ENCODE data around the gene RPS19. TPM values are rescaled to one million over a fixed set of nuclear protein-coding genes. Genes with fewer than 3 reads are reported as not detected.
A peak's percentile ranks its signal among the peaks of the same experiment; 100 is the strongest.

RPS19 gene
- polyA plus RNA-seq, 2 of the 4 experiments (the other 2 are of a cell fraction), result 3,564 to 7,778 TPM

GRCh38 chr19:41853344-41853743 lies 6.7 kb upstream of the RPS19 start:
- ATAC-seq, result no peak
- H3K4me3 ChIP-seq, result no peak overlapping the region
- no peak for DNase-seq (ENCODE audit: low read depth in 1 of 2, low spot score in 1 of 2)
- TF ChIP-seq, protein P1, sequence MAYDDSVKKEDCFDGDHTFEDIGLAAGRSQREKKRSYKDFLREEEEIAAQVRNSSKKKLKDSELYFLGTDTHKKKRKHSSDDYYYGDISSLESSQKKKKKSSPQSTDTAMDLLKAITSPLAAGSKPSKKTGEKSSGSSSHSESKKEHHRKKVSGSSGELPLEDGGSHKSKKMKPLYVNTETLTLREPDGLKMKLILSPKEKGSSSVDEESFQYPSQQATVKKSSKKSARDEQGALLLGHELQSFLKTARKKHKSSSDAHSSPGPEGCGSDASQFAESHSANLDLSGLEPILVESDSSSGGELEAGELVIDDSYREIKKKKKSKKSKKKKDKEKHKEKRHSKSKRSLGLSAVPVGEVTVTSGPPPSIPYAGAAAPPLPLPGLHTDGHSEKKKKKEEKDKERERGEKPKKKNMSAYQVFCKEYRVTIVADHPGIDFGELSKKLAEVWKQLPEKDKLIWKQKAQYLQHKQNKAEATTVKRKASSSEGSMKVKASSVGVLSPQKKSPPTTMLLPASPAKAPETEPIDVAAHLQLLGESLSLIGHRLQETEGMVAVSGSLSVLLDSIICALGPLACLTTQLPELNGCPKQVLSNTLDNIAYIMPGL (CRISPR knock-in tag; IDR thresholded peaks at IDR 0.05; ENCODE audit: borderline replicate concordance), result no peak
- TF ChIP-seq MYC (IDR thresholded peaks at IDR 0.05; ENCODE audit: borderline replicate concordance, low read length) (no peak), HOXB13 (CRISPR knock-in tag; IDR thresholded peaks at IDR 0.05; ENCODE audit: low read depth) (no peak), SMC3 (IDR thresholded peaks at IDR 0.05) (no peak), EHF (CRISPR knock-in tag; IDR thresholded peaks at IDR 0.05) (no peak), EHMT2 (IDR thresholded peaks at IDR 0.05; ENCODE audit: low read depth) (no peak), CHD2 (IDR thresholded peaks at IDR 0.05; ENCODE audit: low read length, partially characterized antibody) (no peak), USF2 (IDR thresholded peaks at IDR 0.05) (no peak), SREBF2 (IDR thresholded peaks at IDR 0.05) (no peak), HDAC2 (IDR thresholded peaks at IDR 0.05) (no peak), FOSB (CRISPR knock-in tag; IDR thresholded peaks at IDR 0.05) (no peak), RNF2 (IDR thresholded peaks at IDR 0.05; ENCODE audit: borderline replicate concordance, low read depth) (no peak), RCOR1 (IDR thresholded peaks at IDR 0.05; ENCODE audit: low read depth, low read length) (no peak), KDM5A (IDR thresholded peaks at IDR 0.05) (no peak), BHLHE40 (IDR thresholded peaks at IDR 0.05; ENCODE audit: low read depth, low read length) (no peak), TFCP2L1 (CRISPR knock-in tag; IDR thresholded peaks at IDR 0.05) (no peak), CTCF (IDR thresholded peaks at IDR 0.05) (no peak)
- TF ChIP-seq, protein P2, sequence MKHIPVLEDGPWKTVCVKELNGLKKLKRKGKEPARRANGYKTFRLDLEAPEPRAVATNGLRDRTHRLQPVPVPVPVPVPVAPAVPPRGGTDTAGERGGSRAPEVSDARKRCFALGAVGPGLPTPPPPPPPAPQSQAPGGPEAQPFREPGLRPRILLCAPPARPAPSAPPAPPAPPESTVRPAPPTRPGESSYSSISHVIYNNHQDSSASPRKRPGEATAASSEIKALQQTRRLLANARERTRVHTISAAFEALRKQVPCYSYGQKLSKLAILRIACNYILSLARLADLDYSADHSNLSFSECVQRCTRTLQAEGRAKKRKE (CRISPR knock-in tag; IDR thresholded peaks at IDR 0.05; ENCODE audit: low read depth), result no peak
- WGBS (ENCODE audit: missing lambda C conversion rate), result 9% methylated on average over 2 of the region's 2 CpGs
- CTCF ChIA-PET, result interaction anchor here (0.7 to 16.4 kb wide), 8 partner anchors 11 to 283 kb away, joined by 3 to 243 read pairs (median 6); no protein-coding TSS in a partner anchor
- no peak overlapping the region for H3K4me2 ChIP-seq
- FAIRE-seq, result peak; percentile 97
- POLR2A ChIA-PET, result no interaction called here
- no peaks in the 10 kb centered on the region for H3K9me3 ChIP-seq
- no peak overlapping the region for H3K27ac ChIP-seq
- no peaks in the 10 kb centered on the region for H3K4me1 ChIP-seq

- ChIA-PET CTCF (interaction anchor here (0.7 to 16.4 kb wide), 9 partner anchors 12 to 404 kb away, joined by 3 to 243 read pairs (median 4); no protein-coding TSS in a partner anchor), POLR2A (no interaction called here)
- WGBS (ENCODE audit: missing lambda C conversion rate), result 7% methylated on average over 2 of the region's 2 CpGs
- Histone ChIP-seq H3K4me1 (no peaks in the 10 kb centered on the region; the same call in 2 of the 3 replicates), H3K27ac (no peak overlapping the region), H3K4me3 (no peak overlapping the region), H3K9me3 (no peaks in the 10 kb centered on the region), H3K4me2 (no peak overlapping the region)
- TF ChIP-seq, protein P3, sequence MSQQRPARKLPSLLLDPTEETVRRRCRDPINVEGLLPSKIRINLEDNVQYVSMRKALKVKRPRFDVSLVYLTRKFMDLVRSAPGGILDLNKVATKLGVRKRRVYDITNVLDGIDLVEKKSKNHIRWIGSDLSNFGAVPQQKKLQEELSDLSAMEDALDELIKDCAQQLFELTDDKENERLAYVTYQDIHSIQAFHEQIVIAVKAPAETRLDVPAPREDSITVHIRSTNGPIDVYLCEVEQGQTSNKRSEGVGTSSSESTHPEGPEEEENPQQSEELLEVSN (IDR thresholded peaks at IDR 0.05; ENCODE audit: borderline replicate concordance, low read depth), result no peak
- TF ChIP-seq CHD4 (IDR thresholded peaks at IDR 0.05; ENCODE audit: borderline replicate concordance), result no peak
- TF ChIP-seq EHMT2 (IDR thresholded peaks at IDR 0.05; ENCODE audit: low read depth), result no peak
- no peak for TF ChIP-seq CBX2 (IDR thresholded peaks at IDR 0.05; ENCODE audit: borderline replicate concordance, low read depth)
- no peak for TF ChIP-seq ELK1 (IDR thresholded peaks at IDR 0.05; ENCODE audit: low read depth, low read length)
- no peak for TF ChIP-seq MYC (IDR thresholded peaks at IDR 0.05; ENCODE audit: borderline replicate concordance, low read length)
- no peak for TF ChIP-seq JUNB (IDR thresholded peaks at IDR 0.05)
- TF ChIP-seq HOXA7 (CRISPR knock-in tag; IDR thresholded peaks at IDR 0.05), result no peak
- TF ChIP-seq MAFK (IDR thresholded peaks at IDR 0.05; ENCODE audit: partially characterized antibody), result no peak
- TF ChIP-seq USF2 (IDR thresholded peaks at IDR 0.05), result no peak
- FAIRE-seq (no peak), DNase-seq (ENCODE audit: low read depth in 1 of 2, low spot score in 1 of 2) (no peak), ATAC-seq (no peak; a peak in 1 of 6 replicates)
Observed at GRCh38 chr19:41853768-41854167, 6.3 kb upstream of the RPS19 start.
